OCI-LY7 (cell line): ENCODE results near the gene RFC3. TPM values are rescaled to one million over a fixed set of nuclear protein-coding genes. Genes with fewer than 3 reads are reported as not detected.

Experiments used
- BruUV-seq: library from RNA; stranded (reverse); fragments of 400-500 nt; replicated peaks from 2 replicates; lab custom pipeline; 2021; lab: Mats Ljungman, UMichigan
- CTCF ChIA-PET: fragments of 300-600 bp; sonication (Branson Sonifier 250); formaldehyde crosslinking; loops from one replicate; lab custom pipeline; 2022; ENCODE audit warnings: antibody characterized with exemption; ENCODE audit not compliant: unreplicated experiment; lab: Charles Lee
- POLR2A ChIA-PET: fragments of 300-600 bp; sonication (Branson Sonifier 250); formaldehyde crosslinking; loops from one replicate; lab custom pipeline; 2022; ENCODE audit warnings: antibody characterized with exemption; lab: Charles Lee
- DNase-seq: peaks from one replicate; pipeline ENCODE4 v3.0.0-alpha.2; 2015; ENCODE audit warnings: low spot score
- H2AFZ ChIP-seq: fragments of 200-600 bp; sonication (generic), shearing (Covaris generic); 2 replicates; pipeline ENCODE4 v1.6.1; 2014; ENCODE audit warnings: mild to moderate bottlenecking, antibody characterized with exemption, low read length, moderate library complexity
- H3K27ac ChIP-seq: fragments of 200-600 bp; sonication (generic); 2 replicates; pipeline ENCODE4 v1.5.1; 2014; ENCODE audit warnings: mixed run types, low read depth, mild to moderate bottlenecking, moderate library complexity, low read length, inconsistent platforms; ENCODE audit not compliant: poor library complexity, severe bottlenecking
- H3K36me3 ChIP-seq: fragments of 200-600 bp; sonication (generic); 2 replicates; pipeline ENCODE4 v1.6.1; 2014; ENCODE audit warnings: mild to moderate bottlenecking, antibody characterized with exemption, low read length, moderate library complexity, mixed read lengths; ENCODE audit not compliant: insufficient read depth
- H3K4me1 ChIP-seq: fragments of 200-600 bp; sonication (generic); 2 replicates; pipeline ENCODE4 v1.5.1; 2014; ENCODE audit warnings: mild to moderate bottlenecking, low read length; ENCODE audit not compliant: insufficient read depth, poor library complexity, severe bottlenecking
- H3K4me2 ChIP-seq: fragments of 200-600 bp; sonication (generic); 2 replicates; pipeline ENCODE4 v1.6.1; 2014; ENCODE audit warnings: mild to moderate bottlenecking, low read length
- H3K4me3 ChIP-seq: fragments of 200-600 bp; sonication (generic); 2 replicates; pipeline ENCODE4 v1.5.1; 2014; ENCODE audit warnings: mild to moderate bottlenecking, low read depth, low read length; ENCODE audit not compliant: poor library complexity, severe bottlenecking
- H3K79me2 ChIP-seq: fragments of 200-600 bp; sonication (generic); 2 replicates; pipeline ENCODE4 v1.6.1; 2016; ENCODE audit warnings: low read depth, mild to moderate bottlenecking, low read length, moderate library complexity, mixed read lengths; ENCODE audit not compliant: insufficient read depth
- H3K9me2 ChIP-seq: fragments of 200-600 bp; sonication (generic); 2 replicates; pipeline ENCODE4 v1.6.1; 2016; ENCODE audit warnings: mild to moderate bottlenecking, low read length, mixed read lengths; ENCODE audit not compliant: insufficient read depth
- H3K9me3 ChIP-seq: fragments of 200-600 bp; sonication (generic); 2 replicates; pipeline ENCODE4 v1.6.1; 2014; ENCODE audit warnings: mild to moderate bottlenecking, mixed run types, low read length, mixed read lengths
- H4K20me1 ChIP-seq: fragments of 200-600 bp; sonication (generic); 2 replicates; pipeline ENCODE4 v1.6.1; 2014; ENCODE audit warnings: mild to moderate bottlenecking, antibody characterized with exemption, low read length, moderate library complexity, mixed read lengths; ENCODE audit not compliant: insufficient read depth
- CTCF ChIP-seq: fragments of 200-600 bp; sonication (generic); conservative IDR thresholded peaks from 2 replicates; pipeline ENCODE4 v1.5.1; 2014; ENCODE audit warnings: mild to moderate bottlenecking, antibody characterized with exemption, low read length, moderate library complexity, mixed read lengths
- EZH2phosphoT487 ChIP-seq: fragments of 200-600 bp; sonication (generic); IDR thresholded peaks from 2 replicates; pipeline ENCODE4 v1.6.1; 2018; ENCODE audit warnings: low read depth, borderline replicate concordance, mild to moderate bottlenecking, mixed run types, antibody characterized with exemption, low read length, moderate library complexity, mixed read lengths
- intact Hi-C: fragments of 100-400 bp; cut with micrococcal nuclease; formaldehyde crosslinking; loops from one replicate; pipeline ENCODE4 v1.10.0; 2022; ENCODE audit not compliant: unreplicated experiment
- total RNA-seq, 2 experiments: library from RNA; depleted of rRNA in 1 of 2; stranded (reverse); fragments of >200 nt in 1 of 2; shearing (Covaris generic) in 1 of 2; gene quantifications; 2 replicates each; pipeline ENCODE4 v1.2.3, GENCODE V29; 2014 to 2022

Gene RFC3
- total RNA-seq, 2 experiments from 2014 or later, result 108 to 118 TPM

GRCh38 chr13:33815011-33815550, 2.9 kb upstream of the RFC3 start:
- intact Hi-C loops, result loop anchor here (5.0 kb wide), 2 partner anchors 53 to 88 kb away; no protein-coding TSS in a partner anchor
- peaks cover 11% of the 10 kb centered on the region for H4K20me1 ChIP-seq
- CTCF ChIA-PET, result no interaction called here

GRCh38 chr13:33816912-33817311, 1.0 kb upstream of the RFC3 start:
- Histone ChIP-seq H4K20me1 (peaks cover 15% of the 10 kb centered on the region), H3K79me2 (peaks cover 41% of the 10 kb centered on the region), H2AFZ (peak overlapping the region; percentile 87), H3K27ac (peak overlapping the region; percentile 9), H3K9me2 (no peaks in the 10 kb centered on the region), H3K4me1 (peaks cover 50% of the 10 kb centered on the region), H3K4me3 (no peak overlapping the region), H3K4me2 (0 out of 2 replicates have a peak overlapping the region, but pooled peaks have one; percentile 82), H3K36me3 (peaks cover 36% of the 10 kb centered on the region), H3K9me3 (no peaks in the 10 kb centered on the region)
- no TSS peak for BruUV-seq
- CTCF ChIA-PET, result no interaction called here
- intact Hi-C loops, result loop anchor here (1.0 to 5.0 kb wide), 3 partner anchors 10 to 90 kb away; no protein-coding TSS in a partner anchor
- no peak for DNase-seq
- POLR2A ChIA-PET, result interaction anchor here (0.6 to 4.1 kb wide), 5 partner anchors 9 to 73 kb away, joined by 3 to 30 read pairs (median 13); no protein-coding TSS in a partner anchor
- TF ChIP-seq CTCF (no peak), EZH2phosphoT487 (no peak)

More at GRCh38 chr13:33815011-33815550, 2.9 kb upstream of the RFC3 start:
- Histone ChIP-seq H3K4me1 (peaks cover 32% of the 10 kb centered on the region), H3K9me3 (no peaks in the 10 kb centered on the region), H3K4me2 (peak overlapping the region; percentile 36), H2AFZ (peak overlapping the region; percentile 96), H3K36me3 (peaks cover 19% of the 10 kb centered on the region), H3K9me2 (no peaks in the 10 kb centered on the region), H3K79me2 (peaks cover 22% of the 10 kb centered on the region), H3K4me3 (no peak overlapping the region), H3K27ac (no peak overlapping the region)
- POLR2A ChIA-PET, result interaction anchor here (0.6 to 0.9 kb wide), 5 partner anchors 42 to 360 kb away, joined by 3 to 5 read pairs (median 4); no protein-coding TSS in a partner anchor
- no peak for DNase-seq
- no peak for TF ChIP-seq EZH2phosphoT487
- no peak for TF ChIP-seq CTCF
- BruUV-seq, result no TSS peak

- TSS peak; percentile 99 for BruUV-seq
- no peak for DNase-seq
- H3K36me3 ChIP-seq, result peaks cover 42% of the 10 kb centered on the region
- H4K20me1 ChIP-seq, result peaks cover 18% of the 10 kb centered on the region
- peaks cover 47% of the 10 kb centered on the region for H3K79me2 ChIP-seq
- H3K4me3 ChIP-seq, result peak overlapping the region; percentile 98
- H3K4me2 ChIP-seq, result peak overlapping the region; percentile 82
- peak overlapping the region; percentile 84 for H2AFZ ChIP-seq
- no peaks in the 10 kb centered on the region for H3K9me3 ChIP-seq
- peak overlapping the region; percentile 76 for H3K27ac ChIP-seq
- CTCF ChIA-PET, result no interaction called here
- POLR2A ChIA-PET, result interaction anchor here (0.6 to 4.1 kb wide), 8 partner anchors 10 to 74 kb away, joined by 3 to 30 read pairs (median 12); no protein-coding TSS in a partner anchor
- no peaks in the 10 kb centered on the region for H3K9me2 ChIP-seq
- peaks cover 55% of the 10 kb centered on the region for H3K4me1 ChIP-seq
- TF ChIP-seq CTCF (no peak), EZH2phosphoT487 (no peak)
- intact Hi-C loops, result loop anchor here (1.0 to 5.0 kb wide), 3 partner anchors 10 to 90 kb away; no protein-coding TSS in a partner anchor
Measured at GRCh38 chr13:33817513-33817900, 442 bp upstream of the RFC3 start.
